Measurements from ENCODE around the gene OR51A2. TPM values are rescaled to one million over a fixed set of nuclear protein-coding genes. Genes with fewer than 3 reads are reported as not detected.

Gene OR51A2
- total and polyA plus RNA-seq, 2 of the 13 experiments (the other 11 are each of a cell fraction or from before 2014, with no cell fraction given), result not detected

DNA sequence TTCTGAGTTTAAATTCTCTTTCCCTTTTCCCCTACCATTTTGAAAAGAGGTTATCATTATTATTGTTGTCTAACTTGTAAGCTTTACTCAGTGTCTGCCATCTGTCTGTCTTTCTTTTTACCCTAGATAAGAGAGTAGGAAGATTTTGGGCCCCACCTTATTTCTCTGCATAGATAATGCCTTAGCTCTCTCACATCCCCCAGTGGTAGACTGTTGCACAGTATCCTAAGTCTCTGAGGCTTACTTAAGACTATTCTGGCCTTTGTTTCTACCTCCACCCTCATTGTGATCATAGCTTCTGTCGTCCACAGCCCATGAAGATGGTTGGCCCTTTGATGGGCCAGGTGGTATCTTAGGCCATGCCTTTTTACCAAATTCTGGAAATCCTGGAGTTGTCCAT, 35.5 kb upstream of the OR51A2 start (continued):
- TF ChIP-seq, protein P1, sequence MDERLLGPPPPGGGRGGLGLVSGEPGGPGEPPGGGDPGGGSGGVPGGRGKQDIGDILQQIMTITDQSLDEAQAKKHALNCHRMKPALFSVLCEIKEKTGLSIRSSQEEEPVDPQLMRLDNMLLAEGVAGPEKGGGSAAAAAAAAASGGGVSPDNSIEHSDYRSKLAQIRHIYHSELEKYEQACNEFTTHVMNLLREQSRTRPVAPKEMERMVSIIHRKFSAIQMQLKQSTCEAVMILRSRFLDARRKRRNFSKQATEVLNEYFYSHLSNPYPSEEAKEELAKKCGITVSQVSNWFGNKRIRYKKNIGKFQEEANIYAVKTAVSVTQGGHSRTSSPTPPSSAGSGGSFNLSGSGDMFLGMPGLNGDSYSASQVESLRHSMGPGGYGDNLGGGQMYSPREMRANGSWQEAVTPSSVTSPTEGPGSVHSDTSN (CRISPR knock-in tag; IDR thresholded peaks at IDR 0.05), result no peak
- TF ChIP-seq, protein P2, sequence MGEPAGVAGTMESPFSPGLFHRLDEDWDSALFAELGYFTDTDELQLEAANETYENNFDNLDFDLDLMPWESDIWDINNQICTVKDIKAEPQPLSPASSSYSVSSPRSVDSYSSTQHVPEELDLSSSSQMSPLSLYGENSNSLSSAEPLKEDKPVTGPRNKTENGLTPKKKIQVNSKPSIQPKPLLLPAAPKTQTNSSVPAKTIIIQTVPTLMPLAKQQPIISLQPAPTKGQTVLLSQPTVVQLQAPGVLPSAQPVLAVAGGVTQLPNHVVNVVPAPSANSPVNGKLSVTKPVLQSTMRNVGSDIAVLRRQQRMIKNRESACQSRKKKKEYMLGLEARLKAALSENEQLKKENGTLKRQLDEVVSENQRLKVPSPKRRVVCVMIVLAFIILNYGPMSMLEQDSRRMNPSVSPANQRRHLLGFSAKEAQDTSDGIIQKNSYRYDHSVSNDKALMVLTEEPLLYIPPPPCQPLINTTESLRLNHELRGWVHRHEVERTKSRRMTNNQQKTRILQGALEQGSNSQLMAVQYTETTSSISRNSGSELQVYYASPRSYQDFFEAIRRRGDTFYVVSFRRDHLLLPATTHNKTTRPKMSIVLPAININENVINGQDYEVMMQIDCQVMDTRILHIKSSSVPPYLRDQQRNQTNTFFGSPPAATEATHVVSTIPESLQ (CRISPR knock-in tag; conservative IDR thresholded peaks at IDR 0.05), result no peak

DNA sequence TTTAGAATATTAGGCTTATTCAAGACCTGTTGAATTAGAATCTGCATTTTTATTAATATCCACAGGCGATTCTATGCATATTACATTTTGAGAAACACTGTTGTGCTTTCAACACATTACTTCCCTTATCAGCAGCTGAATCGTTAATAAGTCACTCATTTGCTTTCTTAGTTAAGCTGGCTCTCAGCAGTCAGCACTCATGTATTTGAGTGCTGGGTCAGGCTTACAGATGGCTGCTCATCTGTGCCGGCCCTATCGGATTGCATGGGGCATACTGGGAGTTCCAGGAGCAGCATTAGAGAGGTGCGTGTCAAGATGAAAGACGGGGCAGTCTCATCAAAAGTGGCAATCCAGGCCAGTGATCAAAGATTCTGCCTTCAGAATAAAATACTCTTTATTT, 28.3 kb upstream of the OR51A2 start:
- H3K79me2 ChIP-seq (ENCODE audit: insufficient read depth, low read length), result no peaks in the 10 kb centered on the region
- DNase-seq (ENCODE audit: low spot score), result no peak
- no peaks in the 10 kb centered on the region for H3K27me3 ChIP-seq (ENCODE audit: control insufficient read depth in 1 of 2, insufficient read depth in 2 of 2, low read length in 2 of 2)
- no peak overlapping the region for H3K9ac ChIP-seq (ENCODE audit: insufficient read depth, low read depth, low read length)
- no peak overlapping the region for H2AFZ ChIP-seq (ENCODE audit: low read length)
- no peak for FAIRE-seq
- TF ChIP-seq MLLT10 (CRISPR knock-in tag; IDR thresholded peaks at IDR 0.05) (no peak), MZF1 (CRISPR knock-in tag; IDR thresholded peaks at IDR 0.05; ENCODE audit: borderline replicate concordance) (no peak), MED13 (CRISPR knock-in tag; IDR thresholded peaks at IDR 0.05) (no peak)
- TF ChIP-seq, protein P3, sequence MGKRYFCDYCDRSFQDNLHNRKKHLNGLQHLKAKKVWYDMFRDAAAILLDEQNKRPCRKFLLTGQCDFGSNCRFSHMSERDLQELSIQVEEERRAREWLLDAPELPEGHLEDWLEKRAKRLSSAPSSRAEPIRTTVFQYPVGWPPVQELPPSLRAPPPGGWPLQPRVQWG (CRISPR knock-in tag; IDR thresholded peaks at IDR 0.05; ENCODE audit: borderline replicate concordance, low read depth), result no peak
- H3K27ac ChIP-seq (ENCODE audit: extremely low read length, insufficient read depth, low read length), result no peak overlapping the region
- H3K4me3 ChIP-seq (replicated peaks in 1 of 3; ENCODE audit: insufficient read depth in 1 of 3, low read depth in 2 of 3, low read length in 3 of 3), result no peak overlapping the region
- no peak overlapping the region for H3K4me2 ChIP-seq (ENCODE audit: low read depth, low read length)
- WGBS (ENCODE audit: low lambda C conversion rate), result 2% methylated on average over 6 of the region's 6 CpGs
- ChIA-PET CTCF (ENCODE audit: low intra/inter-chr PET ratio, low total read pairs) (no interaction called here), POLR2A (no interaction called here)
- in situ Hi-C loops (cut with HindIII; ENCODE audit: extremely low pct_ligation_motif_present, low pct_unique_long_range_greater_than_20kb) (no loop called here), intact Hi-C loops (cut with micrococcal nuclease; ENCODE audit: unreplicated experiment) (no loop called here)
- no TSS peak for BruUV-seq (replicated peaks)
- H3K9me3 ChIP-seq (ENCODE audit: low read length), result no peaks in the 10 kb centered on the region
- ATAC-seq, result no peak
- H3K4me1 ChIP-seq (ENCODE audit: insufficient read depth, low read length), result no peaks in the 10 kb centered on the region
- H3K36me3 ChIP-seq (replicated peaks in 1 of 2; ENCODE audit: control insufficient read depth in 1 of 2, insufficient read depth in 2 of 2, low read length in 2 of 2), result no peaks in the 10 kb centered on the region
- H4K20me1 ChIP-seq (ENCODE audit: insufficient read depth, low read length), result no peaks in the 10 kb centered on the region

All from HepG2 (cell line).